PFSK-1 (cell line): ENCODE data around the gene CHRM4.

Experiments
- TAF1 ChIP-seq: IDR thresholded peaks from 2 replicates; pipeline ENCODE4 v1.6.1; 2012; ENCODE audit warnings: low read length, control low read depth, borderline replicate concordance; ENCODE audit not compliant: insufficient read depth
- TF ChIP-seq, protein P1 (sequence below), 2 experiments: IDR thresholded peaks; 2 replicates each; pipeline versions ENCODE4 v1.6.1 to v1.8.0; 2011 to 2012; ENCODE audit warnings: low read depth in 2 of 2, low read length in 2 of 2, control low read depth in 1 of 2, inconsistent platforms in 1 of 2, mild to moderate bottlenecking in 1 of 2, moderate library complexity in 1 of 2; ENCODE audit not compliant: insufficient read depth in 1 of 2

DNA sequence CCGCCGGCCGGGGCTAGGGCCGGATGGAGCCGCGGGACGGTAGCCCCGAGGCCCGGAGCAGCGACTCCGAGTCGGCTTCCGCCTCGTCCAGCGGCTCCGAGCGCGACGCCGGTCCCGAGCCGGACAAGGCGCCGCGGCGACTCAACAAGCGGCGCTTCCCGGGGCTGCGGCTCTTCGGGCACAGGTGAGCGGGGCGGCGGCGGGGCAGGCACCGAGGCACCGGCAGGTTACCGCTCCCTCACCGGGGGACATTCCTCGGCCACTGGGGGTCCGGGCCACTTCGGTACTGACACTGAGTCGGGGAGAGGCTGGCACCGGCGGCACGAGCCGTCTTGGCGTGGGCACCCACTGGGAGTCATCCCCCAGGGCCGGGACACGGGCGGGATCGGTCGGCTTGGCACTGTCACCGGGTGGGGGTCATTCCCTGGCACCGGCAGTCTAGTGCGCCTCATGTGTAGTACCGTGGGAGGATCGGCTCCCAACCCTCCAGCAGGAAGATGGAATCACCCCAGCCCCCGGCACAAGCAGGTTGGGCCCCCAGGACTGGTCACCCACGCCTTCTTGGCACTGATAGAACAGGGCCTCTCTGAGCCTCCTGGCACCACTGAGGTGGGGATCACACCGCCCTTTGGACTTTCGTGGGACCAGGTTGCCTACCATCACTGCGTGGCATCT lies 43.8 kb downstream of the CHRM4 start:
- TF ChIP-seq TAF1, result no peak
- TF ChIP-seq, protein P1, sequence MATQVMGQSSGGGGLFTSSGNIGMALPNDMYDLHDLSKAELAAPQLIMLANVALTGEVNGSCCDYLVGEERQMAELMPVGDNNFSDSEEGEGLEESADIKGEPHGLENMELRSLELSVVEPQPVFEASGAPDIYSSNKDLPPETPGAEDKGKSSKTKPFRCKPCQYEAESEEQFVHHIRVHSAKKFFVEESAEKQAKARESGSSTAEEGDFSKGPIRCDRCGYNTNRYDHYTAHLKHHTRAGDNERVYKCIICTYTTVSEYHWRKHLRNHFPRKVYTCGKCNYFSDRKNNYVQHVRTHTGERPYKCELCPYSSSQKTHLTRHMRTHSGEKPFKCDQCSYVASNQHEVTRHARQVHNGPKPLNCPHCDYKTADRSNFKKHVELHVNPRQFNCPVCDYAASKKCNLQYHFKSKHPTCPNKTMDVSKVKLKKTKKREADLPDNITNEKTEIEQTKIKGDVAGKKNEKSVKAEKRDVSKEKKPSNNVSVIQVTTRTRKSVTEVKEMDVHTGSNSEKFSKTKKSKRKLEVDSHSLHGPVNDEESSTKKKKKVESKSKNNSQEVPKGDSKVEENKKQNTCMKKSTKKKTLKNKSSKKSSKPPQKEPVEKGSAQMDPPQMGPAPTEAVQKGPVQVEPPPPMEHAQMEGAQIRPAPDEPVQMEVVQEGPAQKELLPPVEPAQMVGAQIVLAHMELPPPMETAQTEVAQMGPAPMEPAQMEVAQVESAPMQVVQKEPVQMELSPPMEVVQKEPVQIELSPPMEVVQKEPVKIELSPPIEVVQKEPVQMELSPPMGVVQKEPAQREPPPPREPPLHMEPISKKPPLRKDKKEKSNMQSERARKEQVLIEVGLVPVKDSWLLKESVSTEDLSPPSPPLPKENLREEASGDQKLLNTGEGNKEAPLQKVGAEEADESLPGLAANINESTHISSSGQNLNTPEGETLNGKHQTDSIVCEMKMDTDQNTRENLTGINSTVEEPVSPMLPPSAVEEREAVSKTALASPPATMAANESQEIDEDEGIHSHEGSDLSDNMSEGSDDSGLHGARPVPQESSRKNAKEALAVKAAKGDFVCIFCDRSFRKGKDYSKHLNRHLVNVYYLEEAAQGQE (IDR thresholded peaks at IDR 0.05; ENCODE audit: insufficient read depth in 1 of 2, low read depth in 2 of 2, low read length in 2 of 2), result no peak
